Gastrocnemius medialis (tissue), 4 donors: ENCODE data around the gene LCN9. TPM values are rescaled to one million over a fixed set of nuclear protein-coding genes. Genes with fewer than 3 reads are reported as not detected.

Source experiments
- ATAC-seq, 2 donors: fragments of 150-250 bp; one replicate each; pipeline ENCODE4 v1.9.1; 2016
- DNase-seq, 2 donors: peaks; one replicate each; pipeline ENCODE4 v3.0.0-alpha.2; 2019
- H3K27ac ChIP-seq, 4 donors: fragments of 200-600 bp; sonication (generic); 1 replicate in 1 of 4; 2 replicates in 3 of 4; pipeline ENCODE4 v1.5.1; 2016 to 2018; ENCODE audit warnings: mild to moderate bottlenecking in 2 of 4, moderate library complexity in 1 of 4
- H3K27me3 ChIP-seq, 3 donors: fragments of 200-600 bp; sonication (generic) in 2 of 3; 1 replicate in 1 of 3; 2 replicates in 2 of 3; pipeline versions ENCODE4 v1.5.1 to v1.6.0; 2016 to 2019; ENCODE audit warnings: mild to moderate bottlenecking in 1 of 3, moderate library complexity in 1 of 3
- H3K36me3 ChIP-seq, 2 donors: fragments of 200-600 bp; sonication (generic) in 1 of 2; one replicate each; pipeline ENCODE4 v1.5.1; 2017 to 2018
- H3K4me1 ChIP-seq, 2 donors: fragments of 200-600 bp; sonication (generic) in 1 of 2; one replicate each; pipeline ENCODE4 v1.5.1; 2016 to 2017; ENCODE audit warnings: mild to moderate bottlenecking in 2 of 2
- H3K4me3 ChIP-seq, 4 donors: fragments of 200-600 bp; sonication (generic) in 3 of 4; 1 replicate in 1 of 4; 2 replicates in 3 of 4; pipeline ENCODE4 v1.5.1; 2016 to 2019; ENCODE audit warnings: mild to moderate bottlenecking in 2 of 4
- H3K9me3 ChIP-seq, 3 donors: fragments of 200-600 bp; sonication (generic) in 2 of 3; 1 replicate in 1 of 3; 2 replicates in 2 of 3; pipeline ENCODE4 v1.5.1; 2016 to 2019
- CTCF ChIP-seq, 5 experiments: fragments of 450-650 bp in 3 of 5; fragments of 200-600 bp in 2 of 5; sonication (generic) in 2 of 5; IDR thresholded peaks in 4 of 5; conservative IDR thresholded peaks in 1 of 5; 1 replicate in 4 of 5; 2 replicates in 1 of 5; pipeline ENCODE4 v1.5.1; 2016 to 2019; ENCODE audit warnings: antibody characterized with exemption in 5 of 5, mild to moderate bottlenecking in 3 of 5, moderate library complexity in 3 of 5
- POLR2A ChIP-seq, 2 donors: fragments of 450-650 bp; IDR thresholded peaks; one replicate each; pipeline ENCODE4 v1.6.1; 2017; ENCODE audit warnings: antibody characterized with exemption in 2 of 2, mild to moderate bottlenecking in 2 of 2, moderate library complexity in 2 of 2
- in situ Hi-C, 4 donors: fragments of 200-750 bp; cut with MboI; loops; one replicate each; pipeline versions ENCODE4 v1.15.0 to v1.8.0; 2017; ENCODE audit warnings: low sequenced_read_pairs in 4 of 4
- intact Hi-C: fragments of 100-400 bp; cut with DNase I; formaldehyde crosslinking; loops from one replicate; pipeline ENCODE4 v1.15.1; 2023; ENCODE audit warnings: low total_unique reads
- total RNA-seq, 4 donors: library from RNA; depleted of rRNA; stranded (reverse); fragments of >200 nt; gene quantifications; one replicate each; pipeline versions ENCODE4 v1.1.0 to v1.2.3, GENCODE V29; 2016

The LCN9 gene
- total RNA-seq, 4 donors from 2014 or later: not detected

GRCh38 chr9:135701067-135701958 is 38.2 kb downstream of the LCN9 start:
- H3K27me3 ChIP-seq: peaks cover 0 to 3% (median 0%) of the 10 kb centered on the region in 3 donors
- H3K27ac ChIP-seq: no peak overlapping the region
- H3K4me3 ChIP-seq: peak overlapping the region in 2 of 4 donors; percentile 39 to 50
- in situ Hi-C loops (no loop called here), intact Hi-C loops (loop anchor here (5.0 kb wide), 1 partner anchor 421 kb away; no protein-coding TSS in a partner anchor)
- no peak for TF ChIP-seq CTCF (IDR thresholded peaks at IDR 0.05 in 4 of 5, conservative IDR thresholded peaks at IDR 0.05 in 1 of 5)
- TF ChIP-seq POLR2A (IDR thresholded peaks at IDR 0.05): no peak
- no peaks in the 10 kb centered on the region for H3K36me3 ChIP-seq
- peaks cover 0 to 8% of the 10 kb centered on the region in 2 donors for H3K4me1 ChIP-seq
- DNase-seq (no peak), ATAC-seq (no peak)
- H3K9me3 ChIP-seq: no peaks in the 10 kb centered on the region

- DNase-seq (no peak), ATAC-seq (peak; percentile 68 to 73)
- Histone ChIP-seq H3K27me3 (peaks cover 0 to 3% (median 0%) of the 10 kb centered on the region in 3 donors), H3K4me1 (peaks cover 0 to 8% of the 10 kb centered on the region in 2 donors), H3K4me3 (peak within 1 kb of the TSS in 3 of 4 donors; percentile 34 to 50 (median 39)), H3K9me3 (no peaks in the 10 kb centered on the region), H3K27ac (no peak within 1 kb of the TSS), H3K36me3 (no peaks in the 10 kb centered on the region)
- intact Hi-C loops (loop anchor here (5.0 kb wide), 1 partner anchor 420 kb away; no protein-coding TSS in a partner anchor), in situ Hi-C loops (no loop called here)
- TF ChIP-seq CTCF (IDR thresholded peaks at IDR 0.05 in 4 of 5, conservative IDR thresholded peaks at IDR 0.05 in 1 of 5) (peak; percentile 76 to 96 (median 85)), POLR2A (IDR thresholded peaks at IDR 0.05) (no peak)
Measured at GRCh38 chr9:135701959-135702721, 39.0 kb downstream of the LCN9 start, which contains the start of gene KCNT1. Gene KCNT1 (plus strand): TSS chr9:135702185. CDS start chr9:135702259, 74 bp downstream.

- Histone ChIP-seq H3K4me3 (no peak overlapping the region), H3K27ac (no peak overlapping the region), H3K9me3 (no peaks in the 10 kb centered on the region), H3K27me3 (peaks cover 0 to 8% (median 0%) of the 10 kb centered on the region in 3 donors), H3K4me1 (peaks cover 0 to 8% of the 10 kb centered on the region in 2 donors), H3K36me3 (no peaks in the 10 kb centered on the region)
- intact Hi-C loops (loop anchor here (5.0 kb wide), 1 partner anchor 419 kb away; no protein-coding TSS in a partner anchor), in situ Hi-C loops (no loop called here)
- DNase-seq (no peak), ATAC-seq (no peak)
- TF ChIP-seq POLR2A (IDR thresholded peaks at IDR 0.05) (no peak), CTCF (IDR thresholded peaks at IDR 0.05 in 4 of 5, conservative IDR thresholded peaks at IDR 0.05 in 1 of 5) (no peak)
Measured at GRCh38 chr9:135703726-135704125, 40.6 kb downstream of the LCN9 start.

- Histone ChIP-seq H3K27me3 (peaks cover 0 to 8% (median 0%) of the 10 kb centered on the region in 3 donors), H3K4me3 (no peak overlapping the region), H3K4me1 (peaks cover 0 to 8% of the 10 kb centered on the region in 2 donors), H3K36me3 (no peaks in the 10 kb centered on the region), H3K27ac (no peak overlapping the region), H3K9me3 (no peaks in the 10 kb centered on the region)
- ATAC-seq (no peak), DNase-seq (no peak)
- in situ Hi-C loops: no loop called here
- TF ChIP-seq POLR2A (IDR thresholded peaks at IDR 0.05) (no peak), CTCF (IDR thresholded peaks at IDR 0.05 in 4 of 5, conservative IDR thresholded peaks at IDR 0.05 in 1 of 5) (no peak)
- intact Hi-C loops: loop anchor here (5.0 kb wide), 1 partner anchor 418 kb away; no protein-coding TSS in a partner anchor
Measured at GRCh38 chr9:135704483-135704882, 41.4 kb downstream of the LCN9 start.
